Stomach (tissue), 4 donors: ENCODE results near the gene ENC1.

Source experiments
- EP300 ChIP-seq: sonication (generic); formaldehyde crosslinking; IDR thresholded peaks from one replicate; pipeline ENCODE4 v1.6.1; 2017; ENCODE audit warnings: antibody characterized with exemption
- POLR2A ChIP-seq, 4 donors: fragments of 450-650 bp; IDR thresholded peaks; one replicate each; pipeline ENCODE4 v1.6.1; 2016; ENCODE audit warnings: antibody characterized with exemption in 4 of 4, control low read depth in 2 of 4, mild to moderate bottlenecking in 1 of 4, moderate library complexity in 1 of 4
- POLR2AphosphoS5 ChIP-seq, 3 donors: sonication (generic); formaldehyde crosslinking; IDR thresholded peaks; one replicate each; pipeline ENCODE4 v1.6.1; 2016; ENCODE audit warnings: antibody characterized with exemption in 3 of 3
- TF ChIP-seq, protein P1 (sequence below), 7 experiments: fragments of 450-650 bp in 4 of 7; fragments of 200-600 bp in 3 of 7; sonication (generic) in 3 of 7; IDR thresholded peaks; one replicate each; pipeline ENCODE4 v1.5.1; 2016 to 2019; ENCODE audit warnings: antibody characterized with exemption in 7 of 7, control low read depth in 2 of 7, mild to moderate bottlenecking in 1 of 7

DNA sequence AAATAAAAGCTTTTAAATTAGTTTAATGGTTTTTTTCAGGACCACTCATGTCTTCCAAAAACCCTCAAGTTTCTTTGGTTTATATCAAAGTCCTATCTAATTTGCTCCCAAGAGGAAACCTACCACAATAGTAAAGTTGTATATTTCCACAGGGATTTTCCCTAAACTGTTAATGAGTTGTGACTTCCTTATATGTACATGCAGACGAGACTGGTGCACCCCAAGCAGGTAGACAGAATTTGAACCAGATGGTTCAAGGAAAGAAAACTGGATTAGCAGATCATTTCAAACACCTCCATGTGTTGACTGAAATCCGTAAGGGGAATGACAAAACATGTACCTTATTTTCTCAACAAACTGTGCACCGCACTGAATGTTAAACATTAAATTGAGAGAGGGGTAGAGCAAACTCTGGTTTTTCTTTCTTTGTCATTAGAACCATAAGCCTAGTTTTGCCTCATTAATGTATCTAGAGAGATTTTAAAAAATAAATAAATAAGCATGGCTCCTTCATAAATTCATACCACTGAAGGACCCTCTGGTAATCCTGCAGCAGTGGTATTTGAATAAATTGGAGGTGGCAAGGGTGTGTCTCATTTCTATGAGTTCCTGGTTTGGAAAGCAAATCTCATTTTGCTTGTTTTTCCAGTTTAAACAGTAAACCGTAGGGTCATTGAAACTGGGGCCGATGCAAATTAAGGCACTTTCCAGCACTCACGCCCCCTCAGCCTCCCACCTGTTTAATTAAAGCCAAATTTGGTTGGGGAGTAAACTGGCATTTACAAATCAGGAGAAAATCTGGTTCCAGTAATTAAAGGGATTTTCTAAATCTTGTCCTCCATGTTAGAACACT, 51.1 kb downstream of the ENC1 start:
- TF ChIP-seq, protein P1, sequence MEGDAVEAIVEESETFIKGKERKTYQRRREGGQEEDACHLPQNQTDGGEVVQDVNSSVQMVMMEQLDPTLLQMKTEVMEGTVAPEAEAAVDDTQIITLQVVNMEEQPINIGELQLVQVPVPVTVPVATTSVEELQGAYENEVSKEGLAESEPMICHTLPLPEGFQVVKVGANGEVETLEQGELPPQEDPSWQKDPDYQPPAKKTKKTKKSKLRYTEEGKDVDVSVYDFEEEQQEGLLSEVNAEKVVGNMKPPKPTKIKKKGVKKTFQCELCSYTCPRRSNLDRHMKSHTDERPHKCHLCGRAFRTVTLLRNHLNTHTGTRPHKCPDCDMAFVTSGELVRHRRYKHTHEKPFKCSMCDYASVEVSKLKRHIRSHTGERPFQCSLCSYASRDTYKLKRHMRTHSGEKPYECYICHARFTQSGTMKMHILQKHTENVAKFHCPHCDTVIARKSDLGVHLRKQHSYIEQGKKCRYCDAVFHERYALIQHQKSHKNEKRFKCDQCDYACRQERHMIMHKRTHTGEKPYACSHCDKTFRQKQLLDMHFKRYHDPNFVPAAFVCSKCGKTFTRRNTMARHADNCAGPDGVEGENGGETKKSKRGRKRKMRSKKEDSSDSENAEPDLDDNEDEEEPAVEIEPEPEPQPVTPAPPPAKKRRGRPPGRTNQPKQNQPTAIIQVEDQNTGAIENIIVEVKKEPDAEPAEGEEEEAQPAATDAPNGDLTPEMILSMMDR (IDR thresholded peaks at IDR 0.05) = no peak
- TF ChIP-seq POLR2A (IDR thresholded peaks at IDR 0.05) = no peak
- no peak for TF ChIP-seq POLR2AphosphoS5 (IDR thresholded peaks at IDR 0.05)
- TF ChIP-seq EP300 = no peak
